Adrenal gland (tissue), 5 donors: Measurements from ENCODE around the gene GSAP.

Source experiments
- CTCF ChIP-seq, 6 experiments: fragments of 450-650 bp in 4 of 6; fragments of 200-600 bp in 2 of 6; sonication (generic) in 1 of 6; IDR thresholded peaks; 1 replicate in 5 of 6; 2 replicates in 1 of 6; pipeline versions ENCODE4 v1.5.1 to v1.8.0; 2016 to 2021; ENCODE audit warnings: antibody characterized with exemption in 6 of 6, mild to moderate bottlenecking in 2 of 6, moderate library complexity in 1 of 6
- POLR2A ChIP-seq, 2 donors: fragments of 450-650 bp; IDR thresholded peaks; one replicate each; pipeline ENCODE4 v1.6.1; 2017; ENCODE audit warnings: antibody characterized with exemption in 2 of 2, mild to moderate bottlenecking in 2 of 2, moderate library complexity in 1 of 2
- donor health status: DM: no; HTN: no; CAD: no.

DNA sequence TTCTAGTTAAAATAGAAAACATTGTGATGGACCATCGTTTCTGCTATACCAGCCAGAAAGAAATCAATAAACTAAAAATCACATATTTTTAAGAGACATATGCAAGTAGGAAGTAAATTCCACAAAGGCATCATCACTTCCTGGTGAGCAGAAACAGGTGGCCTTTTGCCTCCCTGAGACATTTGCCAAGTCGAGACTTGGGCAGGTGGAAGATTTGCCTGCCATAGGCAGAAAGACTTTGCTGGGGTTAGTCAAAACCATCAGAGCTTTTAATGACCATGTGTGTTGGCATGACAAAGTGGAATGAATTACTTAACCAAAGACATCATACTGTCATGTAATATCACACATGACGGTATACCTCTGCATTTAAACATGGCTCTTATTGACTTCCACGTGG is 150.5 kb downstream of the GSAP start:
- no peak for TF ChIP-seq CTCF (IDR thresholded peaks at IDR 0.05)
- TF ChIP-seq POLR2A (IDR thresholded peaks at IDR 0.05), result no peak
